Gastrocnemius medialis (tissue), 4 donors: ENCODE results near the gene ATG9A. TPM values are rescaled to one million over a fixed set of nuclear protein-coding genes. Genes with fewer than 3 reads are reported as not detected.
"Not testable (repeated sequence)": the region's sequence is repeated elsewhere in the genome, so short reads cannot be mapped to it uniquely, and the experiment has no call there.

Experiments used
- ATAC-seq, 2 donors: fragments of 150-250 bp; one replicate each; pipeline ENCODE4 v1.9.1; 2016
- DNase-seq, 2 donors: peaks; one replicate each; pipeline ENCODE4 v3.0.0-alpha.2; 2019
- H3K27ac ChIP-seq, 4 donors: fragments of 200-600 bp; sonication (generic); 1 replicate in 1 of 4; 2 replicates in 3 of 4; pipeline ENCODE4 v1.5.1; 2016 to 2018; ENCODE audit warnings: mild to moderate bottlenecking in 2 of 4, moderate library complexity in 1 of 4
- H3K27me3 ChIP-seq, 3 donors: fragments of 200-600 bp; sonication (generic) in 2 of 3; 1 replicate in 1 of 3; 2 replicates in 2 of 3; pipeline versions ENCODE4 v1.5.1 to v1.6.0; 2016 to 2019; ENCODE audit warnings: mild to moderate bottlenecking in 1 of 3, moderate library complexity in 1 of 3
- H3K36me3 ChIP-seq, 2 donors: fragments of 200-600 bp; sonication (generic) in 1 of 2; one replicate each; pipeline ENCODE4 v1.5.1; 2017 to 2018
- H3K4me1 ChIP-seq, 2 donors: fragments of 200-600 bp; sonication (generic) in 1 of 2; one replicate each; pipeline ENCODE4 v1.5.1; 2016 to 2017; ENCODE audit warnings: mild to moderate bottlenecking in 2 of 2
- H3K4me3 ChIP-seq, 4 donors: fragments of 200-600 bp; sonication (generic) in 3 of 4; 1 replicate in 1 of 4; 2 replicates in 3 of 4; pipeline ENCODE4 v1.5.1; 2016 to 2019; ENCODE audit warnings: mild to moderate bottlenecking in 2 of 4
- H3K9me3 ChIP-seq, 3 donors: fragments of 200-600 bp; sonication (generic) in 2 of 3; 1 replicate in 1 of 3; 2 replicates in 2 of 3; pipeline ENCODE4 v1.5.1; 2016 to 2019
- POLR2A ChIP-seq, 2 donors: fragments of 450-650 bp; IDR thresholded peaks; one replicate each; pipeline ENCODE4 v1.6.1; 2017; ENCODE audit warnings: antibody characterized with exemption in 2 of 2, mild to moderate bottlenecking in 2 of 2, moderate library complexity in 2 of 2
- in situ Hi-C, 4 donors: fragments of 200-750 bp; cut with MboI; loops; one replicate each; pipeline versions ENCODE4 v1.15.0 to v1.8.0; 2017; ENCODE audit warnings: low sequenced_read_pairs in 4 of 4
- intact Hi-C: fragments of 100-400 bp; cut with DNase I; formaldehyde crosslinking; loops from one replicate; pipeline ENCODE4 v1.15.1; 2023; ENCODE audit warnings: low total_unique reads
- total RNA-seq, 4 donors: library from RNA; depleted of rRNA; stranded (reverse); fragments of >200 nt; gene quantifications; one replicate each; pipeline versions ENCODE4 v1.1.0 to v1.2.3, GENCODE V29; 2016
- TF ChIP-seq, protein P1 (sequence below), 5 experiments: fragments of 450-650 bp in 3 of 5; fragments of 200-600 bp in 2 of 5; sonication (generic) in 2 of 5; IDR thresholded peaks in 4 of 5; conservative IDR thresholded peaks in 1 of 5; 1 replicate in 4 of 5; 2 replicates in 1 of 5; pipeline ENCODE4 v1.5.1; 2016 to 2019; ENCODE audit warnings: antibody characterized with exemption in 5 of 5, mild to moderate bottlenecking in 3 of 5, moderate library complexity in 3 of 5

The ATG9A gene
- total RNA-seq, 4 donors from 2014 or later, result 111 to 208 (median 176) TPM

DNA sequence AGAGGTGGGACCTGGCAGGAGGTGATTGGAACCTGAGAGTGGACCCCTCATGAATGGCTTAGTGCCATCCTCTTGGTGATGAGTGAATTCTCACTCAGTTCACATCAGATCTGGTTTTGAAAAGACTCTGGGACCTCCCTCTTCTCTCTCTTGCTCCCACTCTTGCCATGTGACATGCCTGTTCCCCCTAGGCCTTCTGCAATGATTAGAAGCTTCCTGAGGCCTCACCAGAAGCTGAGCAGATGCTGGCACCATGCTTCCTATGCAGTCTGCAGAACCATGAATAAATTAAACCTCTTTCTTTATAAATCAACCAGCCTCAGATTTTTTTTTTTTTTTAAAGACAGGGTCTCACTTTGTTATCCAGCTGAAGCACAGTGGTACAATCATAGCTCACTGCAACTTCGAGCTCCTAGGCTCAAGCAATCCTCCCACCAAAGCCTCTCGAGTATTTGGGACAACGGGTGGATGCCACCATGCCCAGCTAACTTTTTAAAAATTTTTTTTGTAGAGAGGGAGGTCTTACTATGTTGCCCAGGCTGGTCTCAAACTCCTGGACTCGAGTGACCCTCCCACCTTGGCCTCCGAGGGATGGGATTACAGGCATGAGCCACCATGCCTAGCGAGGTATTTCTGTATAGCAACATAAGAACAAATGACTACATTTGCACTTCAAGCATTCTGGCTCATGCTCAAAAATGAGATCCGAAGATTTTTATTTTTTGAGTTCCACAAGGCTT is 24.8 kb downstream of the ATG9A start:
- Histone ChIP-seq H3K9me3 (no peaks in the 10 kb centered on the region), H3K4me3 (no peak overlapping the region), H3K4me1 (peaks cover 16 to 21% of the 10 kb centered on the region in 2 donors), H3K36me3 (peaks cover 0 to 19% of the 10 kb centered on the region in 2 donors), H3K27ac (no peak overlapping the region), H3K27me3 (peaks cover 0 to 1% (median under 1%) of the 10 kb centered on the region in 3 donors)
- DNase-seq (no peak), ATAC-seq (no peak)
- intact Hi-C loops, result no loop called here
- in situ Hi-C loops, result loop anchor here in 2 of 4 donors (5.0 kb wide), 1 partner anchor 32 kb away; the partner anchor contains the start of gene SLC23A3 (in 2 of the 2)
- no peak for TF ChIP-seq POLR2A (IDR thresholded peaks at IDR 0.05)
- TF ChIP-seq, protein P1, sequence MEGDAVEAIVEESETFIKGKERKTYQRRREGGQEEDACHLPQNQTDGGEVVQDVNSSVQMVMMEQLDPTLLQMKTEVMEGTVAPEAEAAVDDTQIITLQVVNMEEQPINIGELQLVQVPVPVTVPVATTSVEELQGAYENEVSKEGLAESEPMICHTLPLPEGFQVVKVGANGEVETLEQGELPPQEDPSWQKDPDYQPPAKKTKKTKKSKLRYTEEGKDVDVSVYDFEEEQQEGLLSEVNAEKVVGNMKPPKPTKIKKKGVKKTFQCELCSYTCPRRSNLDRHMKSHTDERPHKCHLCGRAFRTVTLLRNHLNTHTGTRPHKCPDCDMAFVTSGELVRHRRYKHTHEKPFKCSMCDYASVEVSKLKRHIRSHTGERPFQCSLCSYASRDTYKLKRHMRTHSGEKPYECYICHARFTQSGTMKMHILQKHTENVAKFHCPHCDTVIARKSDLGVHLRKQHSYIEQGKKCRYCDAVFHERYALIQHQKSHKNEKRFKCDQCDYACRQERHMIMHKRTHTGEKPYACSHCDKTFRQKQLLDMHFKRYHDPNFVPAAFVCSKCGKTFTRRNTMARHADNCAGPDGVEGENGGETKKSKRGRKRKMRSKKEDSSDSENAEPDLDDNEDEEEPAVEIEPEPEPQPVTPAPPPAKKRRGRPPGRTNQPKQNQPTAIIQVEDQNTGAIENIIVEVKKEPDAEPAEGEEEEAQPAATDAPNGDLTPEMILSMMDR (IDR thresholded peaks at IDR 0.05 in 4 of 5, conservative IDR thresholded peaks at IDR 0.05 in 1 of 5), result no peak

DNA sequence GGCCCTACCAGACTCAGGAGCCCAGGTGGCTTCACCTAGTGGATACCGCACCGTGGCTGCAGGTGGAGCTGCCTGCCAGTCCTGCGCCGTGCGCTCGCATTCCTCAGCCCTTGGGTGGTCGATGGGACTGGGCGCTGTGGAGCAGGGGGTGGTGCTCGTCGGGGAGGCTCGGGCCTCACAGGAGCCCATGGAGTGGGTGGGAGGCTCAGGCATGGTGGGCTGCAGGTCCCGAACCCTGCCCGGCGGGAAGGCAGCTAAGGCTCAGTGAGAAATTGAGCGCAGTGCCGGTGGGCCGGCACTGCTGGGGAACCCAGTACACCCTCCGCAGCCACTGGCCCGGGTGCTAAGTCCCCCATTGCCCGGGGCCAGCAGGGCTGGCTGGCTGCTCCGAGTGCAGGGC is 28.1 kb downstream of the ATG9A start:
- ATAC-seq, H3K4me1 ChIP-seq, DNase-seq, H3K9me3 ChIP-seq, H3K36me3 ChIP-seq, H3K27ac ChIP-seq, intact Hi-C loops, H3K27me3 ChIP-seq, in situ Hi-C loops, H3K4me3 ChIP-seq: not testable (repeated sequence)

DNA sequence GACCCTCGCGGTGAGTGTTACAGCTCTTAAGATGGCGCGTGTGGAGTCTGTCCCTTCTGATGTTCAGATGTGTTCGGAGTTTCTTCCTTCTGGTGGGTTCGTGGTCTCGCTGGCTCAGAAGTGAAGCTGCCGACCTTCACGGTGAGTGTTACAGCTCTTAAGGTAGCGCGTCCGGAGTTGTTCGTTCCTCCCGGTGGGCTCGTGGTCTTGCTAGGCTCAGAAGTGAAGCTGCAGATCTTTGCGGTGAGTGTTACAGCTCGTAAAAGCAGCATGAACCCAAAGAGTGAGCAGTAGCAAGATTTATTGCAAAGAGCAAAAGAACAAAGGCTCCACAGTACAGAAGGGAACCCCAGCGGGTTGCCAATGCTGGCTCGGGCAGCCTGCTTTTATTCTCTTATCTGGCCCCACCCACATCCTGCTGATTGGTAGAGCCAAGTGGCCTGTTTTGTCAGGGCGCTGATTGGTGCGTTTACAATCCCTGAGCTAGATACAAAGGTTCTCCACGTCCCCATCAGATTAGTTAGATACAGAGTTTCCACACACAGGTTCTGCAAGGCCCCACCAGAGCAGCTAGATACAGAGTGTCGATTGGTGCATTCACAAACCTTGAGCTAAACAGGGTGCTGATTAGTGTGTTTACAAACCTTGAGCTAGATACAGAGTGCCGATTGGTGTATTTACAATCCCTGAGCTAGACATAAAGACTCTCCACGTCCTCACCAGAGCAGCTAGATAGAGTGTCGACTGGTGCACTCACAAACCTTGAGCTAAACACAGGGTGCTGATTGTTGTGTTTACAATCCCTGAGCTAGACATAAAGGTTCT is 28.7 kb downstream of the ATG9A start:
- DNase-seq, H3K9me3 ChIP-seq, H3K27me3 ChIP-seq, H3K4me1 ChIP-seq, H3K4me3 ChIP-seq, intact Hi-C loops, H3K27ac ChIP-seq, ATAC-seq, H3K36me3 ChIP-seq, in situ Hi-C loops: not testable (repeated sequence)

DNA sequence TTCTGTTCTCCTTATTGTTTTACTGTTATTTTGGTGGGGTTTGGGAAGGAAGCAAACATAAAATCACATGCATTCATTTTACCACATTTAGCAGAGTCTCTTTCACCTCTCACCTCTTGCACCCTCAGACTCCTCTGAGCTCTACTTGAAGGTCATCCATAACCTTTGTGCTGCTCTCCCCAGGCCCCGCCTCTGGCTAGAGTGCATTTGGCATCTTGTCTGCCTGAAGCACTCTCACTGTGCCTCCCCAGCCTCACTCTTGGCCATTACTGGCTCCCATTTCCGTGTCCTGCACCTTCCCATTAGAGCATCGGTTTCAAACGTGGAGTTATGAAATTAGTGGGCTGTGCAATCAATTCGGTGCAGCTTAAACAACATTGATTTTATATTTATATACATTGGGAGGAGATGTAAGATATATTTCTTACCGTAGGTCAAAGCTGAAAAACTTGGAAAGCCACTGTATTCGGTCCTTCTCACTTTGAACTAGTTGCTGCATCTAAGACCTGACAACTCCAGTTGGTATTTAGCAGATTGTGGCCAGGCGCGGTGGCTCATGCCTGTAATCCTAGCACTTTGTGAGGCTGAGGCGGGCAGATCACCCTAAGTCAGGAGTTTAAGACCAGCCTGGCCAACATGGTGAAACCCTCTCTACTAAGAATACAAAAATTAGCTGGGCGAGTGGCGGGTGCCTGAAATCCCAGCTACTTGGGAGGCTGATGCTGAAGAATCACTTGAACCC is 29.8 kb downstream of the ATG9A start:
- no peak for DNase-seq
- no peak for TF ChIP-seq POLR2A (IDR thresholded peaks at IDR 0.05)
- TF ChIP-seq, protein P1 (IDR thresholded peaks at IDR 0.05 in 4 of 5, conservative IDR thresholded peaks at IDR 0.05 in 1 of 5), result no peak
- Histone ChIP-seq H3K9me3 (no peaks in the 10 kb centered on the region), H3K27ac (no peak overlapping the region), H3K4me1 (no peaks in the 10 kb centered on the region), H3K4me3 (no peak overlapping the region), H3K27me3 (peaks cover 0 to 9% (median 9%) of the 10 kb centered on the region in 3 donors), H3K36me3 (no peaks in the 10 kb centered on the region)
- no peak for ATAC-seq
- in situ Hi-C loops, result no loop called here
- intact Hi-C loops, result no loop called here

DNA sequence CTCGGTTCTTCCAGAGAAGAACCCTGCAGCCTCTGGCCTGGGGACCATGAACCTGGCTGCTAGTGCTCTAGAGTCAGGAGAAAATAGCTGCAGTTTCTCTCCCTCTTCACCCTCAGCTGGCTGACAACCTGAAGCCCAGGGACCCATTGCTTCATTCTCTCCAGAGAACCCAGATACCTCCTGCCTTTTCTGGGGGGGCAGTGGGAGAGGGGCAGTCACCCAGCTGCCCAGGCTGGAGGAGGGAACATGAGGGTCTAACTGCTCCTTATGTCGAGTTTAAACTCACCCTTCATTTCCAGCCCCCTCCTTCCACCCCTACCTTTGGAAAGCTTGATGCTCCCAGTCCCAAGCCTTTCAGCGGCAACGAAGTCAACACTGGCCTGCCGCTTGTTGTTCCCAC is 30.5 kb downstream of the ATG9A start:
- Histone ChIP-seq H3K4me1 (no peaks in the 10 kb centered on the region), H3K4me3 (no peak overlapping the region), H3K27me3 (peaks cover 0 to 9% (median 9%) of the 10 kb centered on the region in 3 donors), H3K27ac (no peak overlapping the region), H3K36me3 (no peaks in the 10 kb centered on the region), H3K9me3 (no peaks in the 10 kb centered on the region)
- TF ChIP-seq, protein P1 (IDR thresholded peaks at IDR 0.05 in 4 of 5, conservative IDR thresholded peaks at IDR 0.05 in 1 of 5), result no peak
- TF ChIP-seq POLR2A (IDR thresholded peaks at IDR 0.05), result no peak
- ATAC-seq, result no peak
- in situ Hi-C loops (no loop called here), intact Hi-C loops (no loop called here)
- no peak for DNase-seq
